Ovary (tissue), 9 donors: ENCODE measurements around the gene OLIG2. TPM values are rescaled to one million over a fixed set of nuclear protein-coding genes. Genes with fewer than 3 reads are reported as not detected.

ENCODE experiments used
- DNase-seq, 5 donors: peaks; one replicate each; pipeline ENCODE4 v3.0.0-alpha.2; 2019 to 2020
- H3K27ac ChIP-seq, 2 donors: fragments of 200-600 bp; one replicate each; pipeline versions ENCODE4 v1.5.1 to v1.8.0; 2019 to 2022
- H3K27me3 ChIP-seq: fragments of 200-600 bp; one replicate; pipeline ENCODE4 v1.8.0; 2022
- H3K36me3 ChIP-seq: fragments of 200-600 bp; sonication (generic); one replicate; pipeline ENCODE4 v1.5.1; 2019
- H3K4me1 ChIP-seq: one replicate; pipeline ENCODE4 v1.8.1; 2013; ENCODE audit warnings: mild to moderate bottlenecking, moderate library complexity; ENCODE audit not compliant: insufficient read depth
- H3K4me3 ChIP-seq: fragments of 200-600 bp; sonication (generic); one replicate; pipeline ENCODE4 v1.5.1; 2017
- H3K9me3 ChIP-seq, 2 donors: fragments of 200-600 bp in 1 of 2; sonication (generic) in 1 of 2; one replicate each; pipeline versions ENCODE4 v1.5.1 to v1.8.1; 2013 to 2019; ENCODE audit warnings: mild to moderate bottlenecking in 1 of 2, moderate library complexity in 1 of 2
- CTCF ChIP-seq, 3 donors: fragments of 450-650 bp in 2 of 3; fragments of 200-600 bp in 1 of 3; IDR thresholded peaks; one replicate each; pipeline versions ENCODE4 v1.5.1 to v1.8.0; 2016 to 2022; ENCODE audit warnings: antibody characterized with exemption in 3 of 3, mild to moderate bottlenecking in 1 of 3
- EP300 ChIP-seq: sonication (generic); formaldehyde crosslinking; IDR thresholded peaks from one replicate; pipeline ENCODE4 v1.6.1; 2017; ENCODE audit warnings: antibody characterized with exemption
- POLR2A ChIP-seq: fragments of 450-650 bp; IDR thresholded peaks from one replicate; pipeline ENCODE4 v1.6.1; 2017; ENCODE audit warnings: antibody characterized with exemption, mild to moderate bottlenecking, moderate library complexity
- WGBS, 3 donors: extraction: QIAGEN DNeasy Blood & Tissue Kit in 1 of 3; methylation state at CpG; one replicate each; pipeline versions ENCODE4 v1.1.5 to v1.1.7; 2013 to 2017; 5-methylcytosine and 5-hydroxymethylcytosine counted together
- intact Hi-C, 4 donors: fragments of 100-400 bp; cut with DNase I; formaldehyde crosslinking; loops; one replicate each; pipeline versions ENCODE4 v1.11.0 to v1.15.1; 2022 to 2023
- polyA plus RNA-seq, 2 donors: library from polyadenylated mRNA; stranded (reverse); fragments of 200-250 nt in 1 of 2; fragments of 350-450 nt in 1 of 2; fragmentation: Illumina TruSeq in 1 of 2; extraction: RNeasy Lipid Tissue Mini Kit (QIAGEN cat#74804) in 1 of 2; gene quantifications; one replicate each; pipeline ENCODE4 v1.2.3, GENCODE V29; 2013 to 2014
- total RNA-seq, 7 donors: library from RNA; depleted of rRNA in 2 of 7; stranded (reverse); fragments of >200 nt in 2 of 7; fragmentation: NEBNext Ultra II Directional in 3 of 7; extraction: Animal tissue kit (Norgen Biotek cat#: 25700) in 3 of 7; gene quantifications; one replicate each; pipeline versions ENCODE4 v1.1.0 to v1.2.4, GENCODE V29; 2016 to 2023
- donor health status: DM: no; HTN: no; CAD: no; lungs with moderate emphysema.
- donor health status: DM: no; HTN: no; CAD: no.
- donor health status: Bipolar disorder and iron deficiency.
- donor health status: DM: yes; HTN: yes; CAD: no.
- donor health status: DM: no; HTN: no; CAD: no.
- donor health status: DM: yes; HTN: yes; CAD: no.

Gene OLIG2
- total and polyA plus RNA-seq, 9 donors: not detected

GRCh38 chr21:33061233-33061632 is 35.5 kb downstream of the OLIG2 start:
- no peaks in the 10 kb centered on the region for H3K36me3 ChIP-seq
- no peak overlapping the region for H3K27ac ChIP-seq
- intact Hi-C loops: no loop called here
- TF ChIP-seq EP300: no peak
- TF ChIP-seq CTCF (IDR thresholded peaks at IDR 0.05): no peak
- TF ChIP-seq POLR2A: no peak
- no peak for DNase-seq
- H3K27me3 ChIP-seq: no peaks in the 10 kb centered on the region
- H3K4me1 ChIP-seq: no peaks in the 10 kb centered on the region
- WGBS, 3 donors: 83 to 93% (median 89%) methylated on average over 4 of the region's 4 CpGs
- H3K4me3 ChIP-seq: no peak overlapping the region
- H3K9me3 ChIP-seq: no peaks in the 10 kb centered on the region

GRCh38 chr21:33063375-33063883 is 37.7 kb downstream of the OLIG2 start:
- TF ChIP-seq CTCF (IDR thresholded peaks at IDR 0.05) (no peak), EP300 (no peak), POLR2A (no peak)
- DNase-seq: no peak
- Histone ChIP-seq H3K4me3 (no peak overlapping the region), H3K9me3 (peaks cover 0 to under 1% of the 10 kb centered on the region in 2 donors), H3K27ac (no peak overlapping the region), H3K36me3 (no peaks in the 10 kb centered on the region), H3K27me3 (no peaks in the 10 kb centered on the region), H3K4me1 (no peaks in the 10 kb centered on the region)
- intact Hi-C loops: no loop called here
- WGBS, 3 donors: 83 to 91% (median 89%) methylated on average over 5 of the region's 5 CpGs

- 26 to 37% (median 28%) methylated on average over 14 of the region's 14 CpGs for WGBS, 3 donors
- Histone ChIP-seq H3K27me3 (no peaks in the 10 kb centered on the region), H3K9me3 (peaks cover 0 to 7% of the 10 kb centered on the region in 2 donors), H3K36me3 (no peaks in the 10 kb centered on the region), H3K27ac (no peak overlapping the region), H3K4me1 (no peaks in the 10 kb centered on the region), H3K4me3 (no peak overlapping the region)
- intact Hi-C loops: no loop called here
- DNase-seq: no peak
- TF ChIP-seq CTCF (IDR thresholded peaks at IDR 0.05) (no peak), POLR2A (no peak), EP300 (no peak)
Measured at GRCh38 chr21:33063907-33064622, 38.3 kb downstream of the OLIG2 start.

GRCh38 chr21:33064623-33065390 is 39.1 kb downstream of the OLIG2 start:
- Histone ChIP-seq H3K27me3 (no peaks in the 10 kb centered on the region), H3K36me3 (no peaks in the 10 kb centered on the region), H3K27ac (no peak overlapping the region), H3K4me3 (no peak overlapping the region), H3K4me1 (no peaks in the 10 kb centered on the region), H3K9me3 (peaks cover 0 to 14% of the 10 kb centered on the region in 2 donors)
- no peak for DNase-seq
- WGBS, 3 donors: 28 to 33% (median 29%) methylated on average over 18 of the region's 18 CpGs
- intact Hi-C loops: no loop called here
- TF ChIP-seq EP300 (no peak), CTCF (IDR thresholded peaks at IDR 0.05) (no peak), POLR2A (no peak)
